HCT116 (cell line): ENCODE results near the gene CYP4F2. TPM values are rescaled to one million over a fixed set of nuclear protein-coding genes. Genes with fewer than 3 reads are reported as not detected.

ENCODE experiments used
- ATAC-seq: fragments of 200-7000 bp; cut with Tn5 transposase; 2 replicates; pipeline ENCODE4 v1.9.1; 2020; ENCODE audit warnings: mild to moderate bottlenecking, moderate library complexity
- BruUV-seq: library from RNA; stranded (reverse); fragments of 400-500 nt; replicated peaks from 2 replicates; lab custom pipeline; 2021; lab: Mats Ljungman, UMichigan
- CTCF ChIA-PET: fragments of 300-600 bp; sonication (Branson Sonifier 250); formaldehyde crosslinking; loops from one replicate; lab custom pipeline; 2021; ENCODE audit warnings: antibody characterized with exemption; lab: Charles Lee
- POLR2A ChIA-PET: fragments of 300-600, 350-600 bp; sonication (Branson Sonifier 250); formaldehyde crosslinking; loops from one replicate; lab custom pipeline; 2021; ENCODE audit warnings: antibody characterized with exemption; lab: Charles Lee
- RAD21 ChIA-PET, 2 experiments: fragments of 300-600 bp; sonication (Branson Sonifier 250); formaldehyde crosslinking; loops; one replicate each; lab custom pipeline; 2023; ENCODE audit warnings: low total read pairs in 2 of 2; ENCODE audit not compliant: uncharacterized antibody in 2 of 2, unreplicated experiment in 2 of 2, low non-redundant PET in 1 of 2; lab: Charles Lee
- DNase-seq: peaks from one replicate; pipeline ENCODE4 v3.0.0-alpha.2; 2010; ENCODE audit warnings: low read depth, low spot score
- H2AFZ ChIP-seq: fragments of 200-600 bp; shearing (Covaris generic), sonication (generic); 2 replicates; pipeline ENCODE4 v1.6.1; 2017; ENCODE audit warnings: low read depth, mixed run types, mixed read lengths, antibody characterized with exemption, low read length; ENCODE audit not compliant: poor library complexity, severe bottlenecking
- H3K27ac ChIP-seq: 2 replicates; pipeline ENCODE4 v1.5.1; 2012; ENCODE audit warnings: low read depth, low read length
- H3K27me3 ChIP-seq: fragments of 200-600 bp; sonication (generic); 2 replicates; pipeline ENCODE4 v1.6.1; 2016; ENCODE audit warnings: mixed run types, low read length, mixed read lengths; ENCODE audit not compliant: insufficient read depth
- H3K36me3 ChIP-seq, 2 experiments: fragments of 200-500 bp in 1 of 2; fragments of 200-600 bp in 1 of 2; sonication (Bioruptor generic) in 1 of 2; sonication (generic) in 1 of 2; 2 replicates each; pipeline versions ENCODE4 v1.5.1 to v1.6.1; 2014 to 2016; ENCODE audit warnings: low read length in 2 of 2, inconsistent platforms in 1 of 2, mixed read lengths in 1 of 2, mixed run types in 1 of 2; ENCODE audit not compliant: insufficient read depth in 2 of 2, control insufficient read depth in 1 of 2
- H3K4me1 ChIP-seq, 2 experiments: fragments of 200-600 bp in 1 of 2; sonication (generic) in 1 of 2; 2 replicates each; pipeline versions ENCODE4 v1.5.1 to v1.6.1; 2012 to 2017; ENCODE audit warnings: low read length in 2 of 2, inconsistent platforms in 1 of 2, mild to moderate bottlenecking in 1 of 2, mixed read lengths in 1 of 2, mixed run types in 1 of 2, moderate library complexity in 1 of 2; ENCODE audit not compliant: insufficient read depth in 2 of 2, control insufficient read depth in 1 of 2
- H3K4me2 ChIP-seq: fragments of 200-600 bp; sonication (generic); 2 replicates; pipeline ENCODE4 v1.6.1; 2017; ENCODE audit warnings: mixed run types, low read length, mixed read lengths
- H3K4me3 ChIP-seq, 2 experiments: fragments of 200-600 bp in 1 of 2; sonication (generic) in 1 of 2; replicated peaks in 1 of 2; 2 replicates each; pipeline ENCODE4 v1.5.1; 2011 to 2016; ENCODE audit warnings: low read length in 2 of 2, control low read depth in 1 of 2, low read depth in 1 of 2, mild to moderate bottlenecking in 1 of 2, mixed read lengths in 1 of 2, mixed run types in 1 of 2
- H3K79me2 ChIP-seq: fragments of 200-600 bp; sonication (generic); 2 replicates; pipeline ENCODE4 v1.6.1; 2017; ENCODE audit warnings: mild to moderate bottlenecking, mixed run types, low read length, moderate library complexity, mixed read lengths; ENCODE audit not compliant: insufficient read depth
- H3K9ac ChIP-seq: fragments of 200-600 bp; sonication (generic); 2 replicates; pipeline ENCODE4 v1.6.1; 2016; ENCODE audit warnings: low read length, mixed read lengths
- H3K9me2 ChIP-seq: fragments of 200-600 bp; sonication (generic), shearing (Covaris generic); 2 replicates; pipeline ENCODE4 v1.6.1; 2017; ENCODE audit warnings: mixed run types, mild to moderate bottlenecking, moderate library complexity; ENCODE audit not compliant: insufficient read depth
- H3K9me3 ChIP-seq, 2 experiments: fragments of 200-500 bp in 1 of 2; fragments of 200-600 bp in 1 of 2; sonication (Bioruptor generic) in 1 of 2; sonication (generic) in 1 of 2; 2 replicates each; pipeline ENCODE4 v1.6.1; 2014 to 2017; ENCODE audit warnings: low read length in 2 of 2, mixed read lengths in 2 of 2, inconsistent platforms in 1 of 2, low read depth in 1 of 2, mild to moderate bottlenecking in 1 of 2, mixed run types in 1 of 2, moderate library complexity in 1 of 2; ENCODE audit not compliant: control insufficient read depth in 1 of 2, insufficient read depth in 1 of 2
- H4K20me1 ChIP-seq: fragments of 200-600 bp; sonication (generic), shearing (Covaris generic); 2 replicates; pipeline ENCODE4 v1.6.1; 2017; ENCODE audit warnings: mixed run types, mild to moderate bottlenecking, moderate library complexity; ENCODE audit not compliant: insufficient read depth
- ATF3 ChIP-seq: IDR thresholded peaks from 2 replicates; pipeline ENCODE4 v1.6.1; 2012
- CBX3 ChIP-seq: IDR thresholded peaks from 2 replicates; pipeline ENCODE4 v1.6.1; 2012; ENCODE audit warnings: low read depth
- EGR1 ChIP-seq: IDR thresholded peaks from 2 replicates; pipeline ENCODE4 v1.6.1; 2012; ENCODE audit warnings: low read depth
- ELF1 ChIP-seq: IDR thresholded peaks from 2 replicates; pipeline ENCODE4 v1.6.1; 2012; ENCODE audit warnings: low read depth, borderline replicate concordance
- EZH2phosphoT487 ChIP-seq: fragments of 200-600 bp; IDR thresholded peaks from 2 replicates; pipeline ENCODE4 v1.6.1; 2018; ENCODE audit warnings: antibody characterized with exemption, borderline replicate concordance
- POLR2AphosphoS5 ChIP-seq: IDR thresholded peaks from 2 replicates; pipeline ENCODE4 v1.6.1; 2011; ENCODE audit warnings: mild to moderate bottlenecking, low read depth, low read length, moderate library complexity
- RAD21 ChIP-seq: IDR thresholded peaks from 2 replicates; pipeline ENCODE4 v1.6.1; 2012; ENCODE audit warnings: low read depth, mild to moderate bottlenecking
- SIN3A ChIP-seq: IDR thresholded peaks from 2 replicates; pipeline ENCODE4 v1.6.1; 2012; ENCODE audit warnings: low read depth
- TCF7L2 ChIP-seq: IDR thresholded peaks from 2 replicates; pipeline ENCODE4 v1.7.0; 2011; ENCODE audit warnings: borderline replicate concordance, inconsistent platforms; ENCODE audit not compliant: insufficient read depth, insufficient read length; ENCODE audit errors: extremely low read depth
- ZBTB33 ChIP-seq: IDR thresholded peaks from 2 replicates; pipeline ENCODE4 v1.6.1; 2011; ENCODE audit warnings: mild to moderate bottlenecking, low read length, moderate library complexity; ENCODE audit not compliant: insufficient replicate concordance; ENCODE audit errors: extremely low read depth
- ZFX ChIP-seq: fragments of 450-650 bp; IDR thresholded peaks from 2 replicates; pipeline ENCODE4 v1.6.1; 2017
- ZNF274 ChIP-seq: fragments of 200-500 bp; sonication (Bioruptor generic); IDR thresholded peaks from 2 replicates; pipeline ENCODE4 v1.6.1; 2014; ENCODE audit warnings: mild to moderate bottlenecking, low read depth, low read length, inconsistent platforms
- intact Hi-C: fragments of 100-400 bp; cut with micrococcal nuclease; formaldehyde crosslinking; loops from 2 replicates; pipeline ENCODE4 v1.10.0; 2022
- total RNA-seq: library from RNA; stranded (reverse); gene quantifications from one replicate; pipeline ENCODE4 v1.2.1, GENCODE V29; 2021; ENCODE audit not compliant: unreplicated experiment
- TF ChIP-seq, protein P1 (sequence below): IDR thresholded peaks from 2 replicates; pipeline ENCODE4 v1.6.1; 2012
- TF ChIP-seq, protein P2 (sequence below), 3 experiments: fragments of 200-600 bp in 1 of 3; sonication (generic) in 1 of 3; IDR thresholded peaks in 2 of 3; conservative IDR thresholded peaks in 1 of 3; 2 replicates each; pipeline ENCODE4 v1.5.1; 2012 to 2017; ENCODE audit warnings: low read depth in 2 of 3, low read length in 2 of 3, antibody characterized with exemption in 1 of 3, borderline replicate concordance in 1 of 3, control low read depth in 1 of 3, mild to moderate bottlenecking in 1 of 3, mixed read lengths in 1 of 3, mixed run types in 1 of 3, moderate library complexity in 1 of 3; ENCODE audit not compliant: insufficient read depth in 1 of 3

Gene CYP4F2
- total RNA-seq, 1 experiment from 2014 or later, result 1.1 TPM

- Histone ChIP-seq H3K79me2 (peaks cover 54% of the 10 kb centered on the region), H3K4me3 (no peak overlapping the region), H4K20me1 (no peaks in the 10 kb centered on the region), H3K27me3 (no peaks in the 10 kb centered on the region), H3K9me2 (no peaks in the 10 kb centered on the region), H3K36me3 (0 out of 4 replicates have a peak, but pooled peaks cover 0 to 2% of the 10 kb centered on the region in 2 experiments), H3K4me2 (no peak overlapping the region), H3K4me1 (peaks cover 23 to 50% of the 10 kb centered on the region in 2 experiments), H3K27ac (no peak overlapping the region), H3K9ac (no peak overlapping the region), H3K9me3 (no peaks in the 10 kb centered on the region), H2AFZ (no peak overlapping the region)
- CTCF ChIA-PET, result no interaction called here
- DNase-seq, result no peak
- intact Hi-C loops, result no loop called here
- BruUV-seq, result no TSS peak
- TF ChIP-seq ELF1, result no peak
- no peak for TF ChIP-seq CBX3
- no peak for TF ChIP-seq SIN3A
- TF ChIP-seq ZNF274, result no peak
- TF ChIP-seq, protein P1, sequence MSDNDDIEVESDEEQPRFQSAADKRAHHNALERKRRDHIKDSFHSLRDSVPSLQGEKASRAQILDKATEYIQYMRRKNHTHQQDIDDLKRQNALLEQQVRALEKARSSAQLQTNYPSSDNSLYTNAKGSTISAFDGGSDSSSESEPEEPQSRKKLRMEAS, result no peak
- TF ChIP-seq ATF3, result no peak
- no peak for ATAC-seq
- RAD21 ChIA-PET, result no interaction called here
- POLR2A ChIA-PET, result no interaction called here
Measured at GRCh38 chr19:15860522-15860921, 37.4 kb downstream of the CYP4F2 start.

DNA sequence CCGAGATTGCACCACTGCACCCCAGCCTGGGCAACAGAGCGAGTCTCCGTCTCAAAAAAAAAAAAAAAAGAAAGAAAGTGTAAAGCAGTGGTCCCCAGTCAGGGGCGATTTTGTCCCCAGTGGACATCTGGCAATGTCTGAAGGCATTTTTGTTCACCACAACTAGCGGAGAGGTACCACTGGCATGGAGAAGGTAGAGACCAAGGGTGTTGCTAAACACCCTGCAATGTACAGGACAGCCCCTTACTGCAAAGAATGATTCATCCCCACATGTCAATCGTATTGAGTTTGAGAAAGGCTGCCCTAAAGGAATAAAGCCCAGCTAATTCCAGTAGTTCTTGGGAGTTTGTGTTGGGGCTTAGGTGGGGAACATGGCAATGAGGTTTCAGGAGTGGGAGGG is 38.7 kb downstream of the CYP4F2 start:
- no peaks in the 10 kb centered on the region for H3K9me2 ChIP-seq
- no peak for DNase-seq
- no TSS peak for BruUV-seq
- H3K4me2 ChIP-seq, result no peak overlapping the region
- ChIA-PET RAD21 (no interaction called here), CTCF (no interaction called here), POLR2A (no interaction called here)
- no peaks in the 10 kb centered on the region for H4K20me1 ChIP-seq
- H3K36me3 ChIP-seq, result peaks cover 0 to 8% of the 10 kb centered on the region in 2 experiments; a peak in 2 of 4 replicates
- H3K27me3 ChIP-seq, result no peaks in the 10 kb centered on the region
- no peaks in the 10 kb centered on the region for H3K9me3 ChIP-seq
- H3K27ac ChIP-seq, result no peak overlapping the region
- ATAC-seq, result no peak
- intact Hi-C loops, result no loop called here
- no peak for TF ChIP-seq ZFX
- TF ChIP-seq CBX3, result no peak
- no peak for TF ChIP-seq RAD21
- TF ChIP-seq ZNF274, result no peak
- TF ChIP-seq, protein P2, sequence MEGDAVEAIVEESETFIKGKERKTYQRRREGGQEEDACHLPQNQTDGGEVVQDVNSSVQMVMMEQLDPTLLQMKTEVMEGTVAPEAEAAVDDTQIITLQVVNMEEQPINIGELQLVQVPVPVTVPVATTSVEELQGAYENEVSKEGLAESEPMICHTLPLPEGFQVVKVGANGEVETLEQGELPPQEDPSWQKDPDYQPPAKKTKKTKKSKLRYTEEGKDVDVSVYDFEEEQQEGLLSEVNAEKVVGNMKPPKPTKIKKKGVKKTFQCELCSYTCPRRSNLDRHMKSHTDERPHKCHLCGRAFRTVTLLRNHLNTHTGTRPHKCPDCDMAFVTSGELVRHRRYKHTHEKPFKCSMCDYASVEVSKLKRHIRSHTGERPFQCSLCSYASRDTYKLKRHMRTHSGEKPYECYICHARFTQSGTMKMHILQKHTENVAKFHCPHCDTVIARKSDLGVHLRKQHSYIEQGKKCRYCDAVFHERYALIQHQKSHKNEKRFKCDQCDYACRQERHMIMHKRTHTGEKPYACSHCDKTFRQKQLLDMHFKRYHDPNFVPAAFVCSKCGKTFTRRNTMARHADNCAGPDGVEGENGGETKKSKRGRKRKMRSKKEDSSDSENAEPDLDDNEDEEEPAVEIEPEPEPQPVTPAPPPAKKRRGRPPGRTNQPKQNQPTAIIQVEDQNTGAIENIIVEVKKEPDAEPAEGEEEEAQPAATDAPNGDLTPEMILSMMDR (IDR thresholded peaks at IDR 0.05 in 2 of 3, conservative IDR thresholded peaks at IDR 0.05 in 1 of 3; ENCODE audit: borderline replicate concordance in 1 of 3, insufficient read depth in 1 of 3, low read depth in 2 of 3, low read length in 2 of 3), result no peak
- TF ChIP-seq EZH2phosphoT487, result no peak
- TF ChIP-seq POLR2AphosphoS5, result no peak
- TF ChIP-seq TCF7L2, result no peak
- TF ChIP-seq EGR1, result no peak
- no peak for TF ChIP-seq ZBTB33
- peaks cover 54% of the 10 kb centered on the region for H3K79me2 ChIP-seq
- no peak overlapping the region for H2AFZ ChIP-seq
- no peak overlapping the region for H3K9ac ChIP-seq
- no peak overlapping the region for H3K4me3 ChIP-seq
- peaks cover 18 to 36% of the 10 kb centered on the region in 2 experiments for H3K4me1 ChIP-seq
